IPS-11a (cell line): Measurements from ENCODE around the gene CLCN4.

Experiments
- H3K4me3 ChIP-seq: one replicate; pipeline ENCODE4 v1.5.1; 2013; ENCODE audit warnings: low read depth, low read length, control low read depth

The CLCN4 gene

DNA sequence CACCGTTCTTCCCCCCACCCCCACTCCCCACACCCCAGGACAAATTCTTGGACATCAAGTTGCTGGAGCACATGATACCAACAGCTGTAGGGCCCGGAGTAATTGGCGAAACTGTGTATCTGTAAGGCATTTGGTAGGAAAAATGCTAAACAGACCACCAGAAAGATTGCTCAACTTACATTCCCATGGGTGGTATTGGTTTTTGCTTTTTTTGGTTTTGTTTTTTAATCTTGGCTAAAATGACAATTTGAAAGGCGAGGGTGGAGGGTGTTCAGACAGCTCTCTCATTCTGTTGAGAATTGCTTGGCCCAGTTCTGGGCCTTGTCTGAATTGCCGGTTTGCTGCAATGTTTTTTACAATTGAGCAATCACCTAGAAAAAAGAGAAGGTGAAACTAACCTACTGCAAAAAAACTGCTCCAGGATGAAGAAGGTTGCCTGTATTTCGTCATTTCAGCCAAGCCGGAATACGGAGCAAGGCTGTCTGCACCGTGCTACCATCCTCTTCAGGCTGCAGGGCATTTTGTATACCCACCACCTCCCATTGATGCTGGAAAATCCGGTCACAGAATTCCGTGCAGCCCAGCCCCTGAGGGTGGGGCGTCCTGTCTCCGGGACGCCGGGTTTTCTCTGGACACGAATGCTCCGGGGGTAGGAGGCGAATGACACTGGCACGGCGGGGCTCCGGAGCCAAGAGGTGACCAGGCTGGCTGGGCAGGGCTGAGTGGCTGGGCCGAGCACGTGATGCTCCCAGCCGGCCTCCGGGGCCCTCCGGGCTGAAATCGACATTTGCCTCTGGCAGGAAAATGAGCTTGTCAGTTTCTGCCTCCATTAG is at the start of gene CLCN4:
Gene CLCN4 (plus strand): TSS at position 777 of the 833 bp plus-strand sequence. CDS start 28,058 bp downstream, outside the sequence.
- H3K4me3 ChIP-seq: no peak within 1 kb of the TSS

GRCh38 chrX:10107483-10107882 is 49.3 kb upstream of the CLCN4 start:
- H3K4me3 ChIP-seq: no peak overlapping the region

DNA sequence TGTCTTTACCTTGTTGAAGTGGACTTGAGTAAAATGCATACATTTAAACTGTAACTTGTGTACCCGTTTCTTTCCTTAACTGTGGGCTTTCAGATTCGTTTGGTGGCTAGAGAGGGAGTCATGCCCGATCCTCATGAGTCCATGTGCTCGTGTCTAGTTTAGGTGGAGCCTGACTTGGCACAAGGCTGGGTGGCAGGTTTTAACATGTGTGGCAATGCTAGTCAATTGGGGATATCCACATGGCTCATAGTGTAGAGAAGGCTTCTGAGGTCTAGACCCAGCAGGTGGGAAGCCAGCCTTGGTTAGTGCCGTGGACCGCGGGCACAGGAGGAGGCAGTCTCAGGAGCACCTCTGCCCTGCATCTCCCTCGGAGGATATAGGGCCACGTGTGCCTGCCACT is 48.5 kb upstream of the CLCN4 start:
- H3K4me3 ChIP-seq: no peak overlapping the region

GRCh38 chrX:10109695-10110094 is 47.1 kb upstream of the CLCN4 start:
- H3K4me3 ChIP-seq: no peak overlapping the region

DNA sequence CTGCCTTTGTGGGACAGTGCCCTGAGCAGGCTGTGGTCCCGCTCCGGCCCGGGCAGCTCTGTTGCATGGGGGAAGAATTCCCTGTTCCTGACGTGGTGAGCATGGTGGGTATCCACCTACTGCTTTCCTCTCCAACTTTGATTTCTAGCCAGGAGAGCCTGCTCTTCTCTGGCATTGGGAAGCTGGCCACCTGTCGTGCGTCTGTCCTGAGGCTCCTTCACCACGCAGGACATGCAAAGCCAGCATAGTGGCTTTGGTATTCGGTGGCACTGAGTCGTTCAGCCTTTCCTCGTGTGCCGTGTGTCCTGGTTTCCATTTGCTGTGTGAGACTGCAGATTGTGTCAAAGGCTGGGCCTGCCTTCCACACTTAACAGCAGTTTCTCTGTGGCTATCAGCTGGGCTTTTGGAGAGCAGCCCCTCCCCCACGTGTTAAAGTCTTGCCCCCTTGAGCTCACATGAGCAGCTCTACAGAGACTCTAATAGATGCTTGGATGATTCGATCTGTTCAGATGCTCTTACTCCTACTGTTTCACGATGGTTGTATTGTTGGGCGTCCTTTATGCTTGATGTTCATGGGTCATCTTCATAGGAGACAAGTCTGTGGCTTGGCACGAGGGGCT is 46.3 kb upstream of the CLCN4 start:
- no peak overlapping the region for H3K4me3 ChIP-seq

DNA sequence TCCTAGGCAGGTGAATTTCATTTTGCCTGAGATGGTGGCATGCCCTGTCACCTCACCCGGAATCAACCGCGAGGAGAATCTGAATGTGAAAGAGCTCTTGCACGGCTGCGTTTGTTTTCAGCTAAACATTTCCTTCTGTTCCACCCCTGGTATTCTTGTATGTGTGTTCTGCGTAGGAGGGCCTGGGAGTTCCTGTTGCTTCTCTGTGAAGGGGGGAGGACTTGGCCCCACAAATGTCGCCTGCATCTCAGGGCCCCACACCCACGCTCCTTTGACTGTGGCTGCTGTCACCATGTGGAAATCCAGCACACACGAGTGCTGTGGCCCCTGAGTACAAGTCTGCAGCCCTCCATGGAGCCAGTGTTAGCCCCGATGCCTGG is 45.8 kb upstream of the CLCN4 start:
- no peak overlapping the region for H3K4me3 ChIP-seq

DNA sequence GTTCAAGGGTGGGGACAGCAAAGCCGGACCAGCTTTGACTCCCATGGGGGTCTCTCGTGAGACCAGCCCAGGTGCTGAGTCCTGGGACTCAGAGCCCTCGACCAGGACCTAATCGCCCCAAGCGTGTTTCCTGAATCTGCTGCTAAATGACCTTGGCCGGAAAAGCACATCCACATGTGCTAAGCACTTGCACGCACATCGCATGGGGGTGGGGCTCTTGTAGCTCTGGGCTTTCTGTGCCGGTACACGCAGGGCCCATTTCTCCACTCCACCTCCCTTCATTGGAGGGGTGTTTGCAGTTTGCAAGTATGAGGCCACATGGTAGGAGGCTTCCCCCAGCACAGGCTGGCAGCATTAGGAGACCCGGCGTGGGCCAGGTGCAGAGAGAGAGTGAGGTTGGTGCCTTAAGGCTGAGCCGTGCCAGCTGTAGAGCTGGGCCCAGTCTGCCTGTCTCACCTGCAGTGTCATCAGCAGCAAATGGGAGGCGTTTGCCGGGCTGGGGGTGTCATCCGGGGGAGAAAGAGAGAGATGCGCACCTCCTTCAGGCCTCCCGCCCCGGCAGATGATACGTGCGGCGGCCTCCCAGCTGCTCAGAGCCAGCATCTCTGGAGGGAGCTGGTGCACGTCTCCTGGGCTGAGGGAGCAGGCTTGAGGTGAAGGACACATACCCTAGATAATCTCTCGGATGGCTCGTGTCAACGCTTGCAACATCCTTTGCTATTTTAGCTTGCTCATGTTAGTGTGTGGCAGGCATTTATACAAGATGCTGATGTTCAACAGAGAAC is 45.2 kb upstream of the CLCN4 start:
- H3K4me3 ChIP-seq: no peak overlapping the region

- H3K4me3 ChIP-seq: no peak overlapping the region
These were observed 44.3 kb upstream of the CLCN4 start for GRCh38 chrX:10112510-10112909.

DNA sequence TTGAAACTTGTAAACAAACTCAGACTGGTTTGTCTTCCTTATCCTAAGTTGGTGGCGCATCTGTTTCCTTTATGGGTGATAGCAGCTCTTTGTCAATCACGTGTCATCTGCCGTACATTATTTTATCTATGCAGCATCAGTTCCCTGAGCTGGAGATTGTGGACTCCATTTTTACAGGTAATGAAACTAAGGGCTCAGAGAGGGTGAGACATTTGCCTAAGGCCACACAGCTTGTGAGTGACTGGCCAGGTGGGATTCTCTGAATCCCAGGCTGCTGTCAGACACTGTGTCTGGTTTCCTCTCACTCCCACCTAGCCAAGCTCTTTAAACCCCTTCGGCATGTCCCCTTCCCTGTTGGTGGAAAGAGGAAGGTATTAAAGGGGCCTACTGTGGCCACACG is 41.7 kb upstream of the CLCN4 start:
- H3K4me3 ChIP-seq: no peak overlapping the region

DNA sequence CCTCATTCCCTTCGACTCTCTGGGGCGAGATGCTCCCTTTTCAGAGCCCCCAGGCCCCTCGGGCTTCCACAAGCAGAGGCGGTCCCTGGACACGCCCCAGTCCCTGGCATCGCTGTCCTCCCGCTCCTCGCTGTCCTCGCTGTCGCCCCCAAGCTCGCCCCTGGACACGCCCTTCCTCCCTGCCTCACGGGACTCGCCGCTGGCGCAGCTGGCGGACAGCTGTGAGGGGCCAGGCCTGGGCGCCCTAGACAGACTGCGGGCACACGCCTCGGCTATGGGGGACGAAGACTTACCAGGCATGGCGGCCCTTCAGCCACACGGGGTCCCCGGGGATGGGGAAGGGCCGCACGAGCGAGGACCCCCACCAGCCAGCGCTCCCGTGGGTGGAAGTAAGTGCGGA is 39.5 kb upstream of the CLCN4 start:
- H3K4me3 ChIP-seq: no peak overlapping the region

DNA sequence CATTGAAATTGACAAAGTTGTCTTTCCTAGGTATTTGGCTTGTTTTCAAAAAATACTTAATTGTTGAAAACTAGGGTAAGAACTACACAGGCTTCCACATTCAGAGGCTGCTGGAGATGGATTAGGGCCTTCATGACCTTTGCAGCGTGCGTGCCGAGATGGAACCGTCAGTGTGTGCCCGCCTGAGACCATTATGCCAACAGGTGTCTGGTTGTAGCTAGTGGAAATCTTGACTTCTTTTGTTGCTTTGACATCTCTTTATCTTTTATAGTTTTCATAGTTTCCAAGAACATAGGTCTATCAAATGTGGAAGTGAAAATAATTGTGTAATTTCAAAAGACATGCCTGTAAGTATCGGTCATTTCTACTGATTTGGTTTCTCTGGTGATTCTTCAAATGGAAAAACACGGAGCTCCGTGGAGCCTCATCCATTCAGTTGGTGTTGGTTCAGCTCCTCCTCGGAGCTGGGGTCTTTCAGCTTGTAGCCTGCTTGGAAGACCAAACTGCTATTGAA is 38.9 kb upstream of the CLCN4 start:
- no peak overlapping the region for H3K4me3 ChIP-seq

DNA sequence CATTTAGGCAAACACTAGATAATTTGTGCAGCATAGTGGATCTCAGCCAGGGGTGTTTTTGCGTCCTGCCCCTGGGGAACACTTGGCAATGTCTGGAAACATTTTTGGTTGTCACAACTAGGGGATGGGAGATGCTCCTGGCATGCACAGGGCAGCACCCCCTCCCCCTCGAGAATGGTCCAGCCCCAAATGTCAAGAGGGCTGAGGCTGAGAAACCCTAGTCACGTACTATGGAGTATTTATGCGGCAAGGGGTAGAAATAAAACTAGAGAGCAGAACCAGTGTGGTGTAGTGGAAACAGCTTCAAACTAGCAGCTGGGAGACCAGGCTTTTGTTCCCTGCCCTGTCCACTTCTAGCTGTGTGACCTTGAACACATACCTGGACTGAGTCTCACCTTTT is 38.2 kb upstream of the CLCN4 start:
- H3K4me3 ChIP-seq: no peak overlapping the region

GRCh38 chrX:10119399-10119990 is 37.3 kb upstream of the CLCN4 start:
- H3K4me3 ChIP-seq: no peak overlapping the region

GRCh38 chrX:10120331-10120730 is 36.4 kb upstream of the CLCN4 start:
- no peak overlapping the region for H3K4me3 ChIP-seq

DNA sequence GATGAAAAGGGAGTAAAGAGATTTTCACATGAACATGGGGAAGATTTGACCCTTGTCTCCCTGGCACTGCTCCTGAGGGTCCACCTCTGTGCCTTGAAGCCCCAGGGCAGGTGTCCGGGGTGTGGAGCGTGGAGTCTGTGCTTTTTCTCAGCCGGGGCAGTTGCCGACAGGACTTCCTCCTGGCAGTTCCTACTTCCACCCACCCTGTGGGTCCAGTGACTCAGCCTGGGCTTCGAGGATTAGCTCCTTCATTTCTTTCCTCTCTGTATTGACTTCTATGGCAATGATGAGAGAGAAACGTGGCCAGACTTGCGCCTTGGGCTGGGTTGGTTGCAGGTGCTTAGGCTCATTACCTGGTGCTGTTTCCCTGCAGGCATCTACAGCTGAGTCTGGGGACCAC is 35.9 kb upstream of the CLCN4 start:
- H3K4me3 ChIP-seq: no peak overlapping the region

- H3K4me3 ChIP-seq: no peak overlapping the region
These were observed 35.0 kb upstream of the CLCN4 start for GRCh38 chrX:10121787-10122186.

- no peak overlapping the region for H3K4me3 ChIP-seq
These were observed 32.1 kb upstream of the CLCN4 start for GRCh38 chrX:10124506-10125247.

GRCh38 chrX:10125248-10125615 is 31.5 kb upstream of the CLCN4 start:
- no peak overlapping the region for H3K4me3 ChIP-seq

GRCh38 chrX:10126044-10126443 is 30.7 kb upstream of the CLCN4 start:
- no peak overlapping the region for H3K4me3 ChIP-seq

GRCh38 chrX:10126834-10127233 is 29.9 kb upstream of the CLCN4 start:
- H3K4me3 ChIP-seq: no peak overlapping the region

DNA sequence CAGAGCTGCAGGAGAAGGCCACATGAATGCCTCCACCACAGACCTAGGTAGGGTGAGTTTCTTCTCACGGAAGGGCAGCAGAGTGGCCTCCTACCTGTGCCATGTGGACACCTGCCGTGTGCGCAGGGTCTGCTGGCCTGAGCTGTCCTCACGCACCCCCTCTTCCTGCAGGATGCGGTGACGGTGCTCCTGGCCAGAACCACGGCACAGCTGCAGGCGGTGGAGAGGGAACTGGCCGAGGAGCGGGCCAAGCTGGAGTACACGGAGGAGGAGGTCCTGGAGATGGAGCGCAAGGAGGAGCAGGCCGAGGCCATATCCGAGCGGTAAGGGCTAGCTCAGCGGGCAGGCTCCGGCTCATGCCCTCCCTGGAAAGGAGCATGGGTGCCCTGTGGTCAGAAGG is 28.4 kb upstream of the CLCN4 start:
- H3K4me3 ChIP-seq: no peak overlapping the region
